Activated T-cell treated with anti-CD3 and anti-CD28 coated beads for 1 hour (primary cell): Measurements from ENCODE around the gene HTT.

Experiments
- DNase-seq: peaks from one replicate; pipeline ENCODE4 v3.0.0-alpha.2; 2020; ENCODE audit warnings: low read depth

Gene HTT

GRCh38 chr4:3234171-3235029, 159.9 kb downstream of the HTT start:
- no peak for DNase-seq

DNA sequence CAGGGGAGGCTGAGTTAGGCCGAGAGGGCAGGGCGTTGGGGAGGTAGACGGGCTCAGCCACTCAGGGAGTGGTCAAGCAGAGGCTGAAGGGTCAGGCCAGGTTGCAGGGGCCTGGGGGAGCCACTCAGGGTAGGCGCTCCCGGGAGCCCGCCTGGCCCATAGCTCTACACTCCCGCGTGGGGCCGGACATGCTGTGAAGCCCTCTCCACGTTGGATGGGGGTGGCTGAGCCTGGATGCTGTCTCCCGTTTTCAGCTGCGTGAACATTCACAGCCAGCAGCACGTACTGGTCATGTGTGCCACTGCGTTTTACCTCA, 160.5 kb downstream of the HTT start:
- no peak for DNase-seq

- DNase-seq = no peak
Measured at GRCh38 chr4:3235581-3235980, 161.1 kb downstream of the HTT start.

DNA sequence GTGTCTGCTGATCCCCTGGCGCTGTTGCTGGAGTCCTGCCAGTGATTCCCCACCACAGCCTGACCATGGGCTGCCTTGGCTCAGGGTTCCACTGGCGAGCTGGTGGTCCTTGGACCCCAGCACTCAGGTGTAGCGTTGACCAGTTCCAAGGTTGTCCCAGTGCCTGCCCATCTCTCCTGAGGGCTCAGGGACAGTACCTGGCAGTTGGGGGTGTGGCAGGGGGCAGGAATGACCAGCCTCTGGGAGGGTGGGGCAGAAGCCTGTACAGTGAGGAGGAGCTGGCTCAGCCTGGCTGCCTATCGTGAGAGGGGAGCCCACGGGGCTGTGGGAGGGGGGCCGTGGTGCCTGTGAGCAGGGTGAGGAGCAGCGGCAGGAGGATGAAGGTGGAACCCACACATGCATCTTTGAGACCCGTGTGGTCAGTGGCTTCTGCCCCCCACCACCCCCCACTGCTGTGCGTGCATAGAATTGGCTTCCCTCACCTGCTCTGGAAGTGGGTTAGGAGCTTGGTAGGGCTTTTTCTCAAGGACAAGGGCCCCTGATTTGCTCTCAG, 161.9 kb downstream of the HTT start:
- DNase-seq = no peak

GRCh38 chr4:3237266-3237665, 162.8 kb downstream of the HTT start:
- DNase-seq = no peak

DNA sequence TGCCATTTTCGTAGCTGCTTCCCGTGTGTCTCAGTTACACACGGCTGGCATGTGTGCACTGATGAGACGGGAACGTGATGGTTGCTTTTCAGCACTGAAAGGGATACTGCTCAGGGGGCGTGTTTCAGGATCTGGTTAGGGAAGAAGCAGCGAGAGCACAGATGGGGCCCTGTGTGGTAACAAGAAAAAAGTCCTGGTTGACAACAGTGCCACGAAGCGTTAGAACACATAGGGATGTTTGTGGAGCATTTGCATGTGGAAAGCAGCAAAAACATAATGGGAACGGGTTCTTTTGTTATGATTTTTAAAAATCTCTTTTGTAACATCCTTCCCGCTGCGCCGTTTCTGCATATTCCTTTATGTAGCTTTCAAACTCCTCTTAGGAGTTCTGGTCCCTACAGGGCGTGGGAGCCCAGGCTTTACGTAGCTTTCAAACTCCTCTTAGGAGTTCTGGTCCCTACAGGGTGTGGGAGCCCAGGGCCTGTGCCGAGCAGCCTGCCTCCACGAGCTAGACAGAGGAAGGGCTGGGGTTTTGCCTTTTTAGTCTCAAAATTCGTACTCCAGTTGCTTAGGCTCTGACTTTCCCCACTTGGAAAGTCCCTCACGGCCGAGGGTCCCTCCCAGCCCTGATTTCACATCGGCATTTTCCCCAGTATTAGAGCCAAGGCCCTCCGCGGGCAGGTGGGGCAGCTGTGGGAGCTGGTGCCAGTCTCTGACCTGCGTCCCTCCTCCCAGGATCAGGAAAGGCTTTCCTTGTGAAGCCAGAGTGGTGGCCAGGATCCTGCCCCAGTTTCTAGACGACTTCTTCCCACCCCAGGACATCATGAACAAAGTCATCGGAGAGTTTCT, 163.5 kb downstream of the HTT start:
- no peak for DNase-seq

- DNase-seq = no peak
Measured at GRCh38 chr4:3238721-3239120, 164.2 kb downstream of the HTT start.

GRCh38 chr4:3239303-3239702, 164.8 kb downstream of the HTT start:
- DNase-seq = no peak

DNA sequence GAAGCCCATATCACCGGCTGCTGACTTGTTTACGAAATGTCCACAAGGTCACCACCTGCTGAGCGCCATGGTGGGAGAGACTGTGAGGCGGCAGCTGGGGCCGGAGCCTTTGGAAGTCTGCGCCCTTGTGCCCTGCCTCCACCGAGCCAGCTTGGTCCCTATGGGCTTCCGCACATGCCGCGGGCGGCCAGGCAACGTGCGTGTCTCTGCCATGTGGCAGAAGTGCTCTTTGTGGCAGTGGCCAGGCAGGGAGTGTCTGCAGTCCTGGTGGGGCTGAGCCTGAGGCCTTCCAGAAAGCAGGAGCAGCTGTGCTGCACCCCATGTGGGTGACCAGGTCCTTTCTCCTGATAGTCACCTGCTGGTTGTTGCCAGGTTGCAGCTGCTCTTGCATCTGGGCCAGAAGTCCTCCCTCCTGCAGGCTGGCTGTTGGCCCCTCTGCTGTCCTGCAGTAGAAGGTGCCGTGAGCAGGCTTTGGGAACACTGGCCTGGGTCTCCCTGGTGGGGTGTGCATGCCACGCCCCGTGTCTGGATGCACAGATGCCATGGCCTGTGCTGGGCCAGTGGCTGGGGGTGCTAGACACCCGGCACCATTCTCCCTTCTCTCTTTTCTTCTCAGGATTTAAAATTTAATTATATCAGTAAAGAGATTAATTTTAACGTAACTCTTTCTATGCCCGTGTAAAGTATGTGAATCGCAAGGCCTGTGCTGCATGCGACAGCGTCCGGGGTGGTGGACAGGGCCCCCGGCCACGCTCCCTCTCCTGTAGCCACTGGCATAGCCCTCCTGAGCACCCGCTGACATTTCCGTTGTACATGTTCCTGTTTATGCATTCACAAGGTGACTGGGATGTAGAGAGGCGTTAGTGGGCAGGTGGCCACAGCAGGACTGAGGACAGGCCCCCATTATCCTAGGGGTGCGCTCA, 165.8 kb downstream of the HTT start:
- no peak for DNase-seq

DNA sequence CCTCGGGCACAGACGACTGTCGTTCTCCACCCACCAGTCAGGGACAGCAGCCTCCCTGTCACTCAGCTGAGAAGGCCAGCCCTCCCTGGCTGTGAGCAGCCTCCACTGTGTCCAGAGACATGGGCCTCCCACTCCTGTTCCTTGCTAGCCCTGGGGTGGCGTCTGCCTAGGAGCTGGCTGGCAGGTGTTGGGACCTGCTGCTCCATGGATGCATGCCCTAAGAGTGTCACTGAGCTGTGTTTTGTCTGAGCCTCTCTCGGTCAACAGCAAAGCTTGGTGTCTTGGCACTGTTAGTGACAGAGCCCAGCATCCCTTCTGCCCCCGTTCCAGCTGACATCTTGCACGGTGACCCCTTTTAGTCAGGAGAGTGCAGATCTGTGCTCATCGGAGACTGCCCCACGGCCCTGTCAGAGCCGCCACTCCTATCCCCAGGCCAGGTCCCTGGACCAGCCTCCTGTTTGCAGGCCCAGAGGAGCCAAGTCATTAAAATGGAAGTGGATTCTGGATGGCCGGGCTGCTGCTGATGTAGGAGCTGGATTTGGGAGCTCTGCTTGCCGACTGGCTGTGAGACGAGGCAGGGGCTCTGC, 166.5 kb downstream of the HTT start:
- no peak for DNase-seq

DNA sequence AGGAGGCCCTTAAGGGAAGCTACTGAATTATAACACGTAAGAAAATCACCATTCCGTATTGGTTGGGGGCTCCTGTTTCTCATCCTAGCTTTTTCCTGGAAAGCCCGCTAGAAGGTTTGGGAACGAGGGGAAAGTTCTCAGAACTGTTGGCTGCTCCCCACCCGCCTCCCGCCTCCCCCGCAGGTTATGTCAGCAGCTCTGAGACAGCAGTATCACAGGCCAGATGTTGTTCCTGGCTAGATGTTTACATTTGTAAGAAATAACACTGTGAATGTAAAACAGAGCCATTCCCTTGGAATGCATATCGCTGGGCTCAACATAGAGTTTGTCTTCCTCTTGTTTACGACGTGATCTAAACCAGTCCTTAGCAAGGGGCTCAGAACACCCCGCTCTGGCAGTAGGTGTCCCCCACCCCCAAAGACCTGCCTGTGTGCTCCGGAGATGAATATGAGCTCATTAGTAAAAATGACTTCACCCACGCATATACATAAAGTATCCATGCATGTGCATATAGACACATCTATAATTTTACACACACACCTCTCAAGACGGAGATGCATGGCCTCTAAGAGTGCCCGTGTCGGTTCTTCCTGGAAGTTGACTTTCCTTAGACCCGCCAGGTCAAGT, 167.5 kb downstream of the HTT start:
- DNase-seq = no peak

- no peak for DNase-seq
Measured at GRCh38 chr4:3243136-3243780, 168.8 kb downstream of the HTT start.

DNA sequence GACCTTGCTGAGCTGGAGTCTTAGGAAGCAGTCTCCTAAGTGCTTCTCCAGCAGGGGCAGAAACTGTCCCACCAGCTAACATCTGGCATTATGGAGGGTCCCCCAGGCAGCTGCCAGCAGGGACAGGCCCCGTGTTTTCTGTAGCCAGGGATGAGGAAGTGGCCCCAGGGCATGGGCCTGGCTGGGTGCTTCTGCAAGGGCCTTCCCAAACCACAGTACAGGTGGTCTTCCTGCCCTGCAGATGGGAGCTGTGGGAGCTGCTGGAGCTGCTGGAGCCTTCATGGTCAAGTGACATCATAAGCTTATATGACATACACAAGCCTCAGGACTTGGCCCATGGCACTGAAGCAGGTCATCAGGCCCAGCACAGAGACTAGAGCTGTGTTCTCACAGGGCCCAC, 169.5 kb downstream of the HTT start:
- DNase-seq = no peak

GRCh38 chr4:3244747-3245146, 170.3 kb downstream of the HTT start:
- DNase-seq = no peak

- no peak for DNase-seq
Measured at GRCh38 chr4:3245676-3246075, 171.2 kb downstream of the HTT start.

DNA sequence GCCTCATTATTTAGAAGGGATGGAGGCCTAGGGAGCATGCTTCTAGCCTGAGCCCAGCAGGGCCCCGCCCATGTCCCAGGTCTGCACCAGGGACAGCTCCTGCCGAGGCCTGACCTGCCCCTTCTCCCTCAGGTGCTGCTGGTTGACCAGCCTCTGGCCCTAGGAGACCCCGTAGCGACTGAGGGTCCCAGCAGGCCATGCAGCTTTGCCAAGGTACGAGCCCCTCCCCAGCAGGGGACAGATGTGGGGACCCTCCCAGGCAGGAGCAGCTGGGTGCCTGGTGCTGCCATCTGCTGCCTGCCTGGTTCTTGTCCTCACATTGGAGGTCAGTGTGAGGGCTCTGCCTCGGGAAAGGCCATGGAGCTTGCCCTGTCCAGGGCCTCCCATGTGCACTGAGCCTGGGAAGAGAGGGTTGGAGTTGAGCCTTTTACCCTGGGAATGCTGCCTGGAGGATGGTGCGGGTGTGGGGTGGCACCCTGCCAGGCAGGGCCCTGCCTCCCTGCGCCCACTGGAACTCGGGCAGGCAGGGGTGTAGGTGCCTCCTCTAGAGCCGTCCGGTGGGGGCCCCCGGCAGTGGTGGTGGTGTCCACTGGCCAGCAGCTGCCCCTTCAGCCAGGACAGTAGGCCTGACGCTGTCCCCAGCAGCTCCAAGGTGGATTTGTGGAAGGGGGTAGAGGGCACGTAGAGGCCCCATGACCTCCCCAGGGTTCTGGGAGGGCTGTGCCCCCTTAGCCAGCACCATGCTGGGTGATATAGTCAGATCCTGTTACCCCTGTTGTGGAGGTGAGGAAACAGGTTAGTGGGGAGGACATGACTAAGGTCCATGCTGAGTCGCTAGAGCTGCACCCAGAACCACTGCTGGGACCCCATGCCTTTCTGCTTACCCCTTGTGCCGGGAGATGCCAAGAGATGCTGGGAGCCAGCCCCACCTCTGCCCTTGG, 172.2 kb downstream of the HTT start:
- no peak for DNase-seq

DNA sequence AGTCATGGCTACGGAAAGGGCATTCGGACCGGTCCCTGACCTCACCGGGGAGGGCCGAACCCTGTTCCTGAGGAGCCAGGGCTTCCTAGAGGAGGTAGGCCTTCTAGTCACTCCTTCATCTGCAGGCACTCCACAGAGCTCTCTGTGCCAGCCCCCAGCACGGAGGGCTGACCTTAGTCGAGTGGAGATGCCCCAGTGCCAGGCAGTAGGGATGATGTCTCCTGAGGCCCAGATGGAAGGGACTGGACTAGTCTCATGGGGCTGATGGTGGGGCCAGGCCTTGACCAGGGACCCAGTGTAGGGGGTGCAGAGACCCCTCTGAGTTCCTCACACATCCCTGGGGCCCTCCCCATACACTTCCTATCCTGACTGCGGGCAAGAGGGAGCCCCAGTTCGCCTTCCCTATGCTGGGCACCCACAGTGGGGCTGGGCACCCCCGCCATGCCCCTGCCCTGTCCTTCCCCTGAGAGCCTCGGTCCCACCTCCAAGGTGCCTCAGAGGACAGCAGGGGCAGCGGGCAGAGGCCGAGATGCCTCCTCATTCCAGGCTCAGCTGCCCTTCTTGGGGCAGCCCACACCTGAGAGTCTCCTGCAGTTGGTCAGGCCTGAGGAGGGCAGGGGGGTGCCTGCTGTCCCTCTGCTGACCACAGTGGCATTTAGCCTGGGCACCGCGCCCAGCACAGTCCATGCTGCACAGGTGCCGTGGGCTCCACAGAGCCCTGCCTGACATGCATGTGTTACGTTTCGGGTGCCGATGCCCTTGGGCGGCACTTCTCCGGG, 173.1 kb downstream of the HTT start:
- no peak for DNase-seq

DNA sequence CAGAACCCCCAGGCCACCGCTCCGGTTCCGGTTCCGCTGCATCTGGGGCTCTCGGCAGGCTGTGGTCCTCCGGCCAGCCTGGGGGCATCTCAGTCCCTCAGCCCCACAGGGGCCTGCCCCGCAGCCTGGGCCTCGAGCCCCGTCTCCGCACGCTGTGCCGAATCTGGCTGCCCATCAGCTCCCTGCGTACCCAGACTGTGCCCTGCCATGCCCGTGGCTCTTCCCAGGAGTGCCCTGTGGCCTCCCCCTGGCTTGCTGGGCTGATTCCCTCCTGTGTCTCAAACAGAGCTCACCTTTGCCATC, 173.6 kb downstream of the HTT start:
- no peak for DNase-seq
